HG03139 (cell line): ENCODE data around the gene SYT8.
A peak's percentile ranks its signal among the peaks of the same experiment; 100 is the strongest.

Experiments
- ATAC-seq: cut with Tn5 transposase; IDR thresholded peaks from one replicate; pipeline ENCODE4 v1.9.1; 2021; ENCODE audit not compliant: unreplicated experiment

The SYT8 gene

DNA sequence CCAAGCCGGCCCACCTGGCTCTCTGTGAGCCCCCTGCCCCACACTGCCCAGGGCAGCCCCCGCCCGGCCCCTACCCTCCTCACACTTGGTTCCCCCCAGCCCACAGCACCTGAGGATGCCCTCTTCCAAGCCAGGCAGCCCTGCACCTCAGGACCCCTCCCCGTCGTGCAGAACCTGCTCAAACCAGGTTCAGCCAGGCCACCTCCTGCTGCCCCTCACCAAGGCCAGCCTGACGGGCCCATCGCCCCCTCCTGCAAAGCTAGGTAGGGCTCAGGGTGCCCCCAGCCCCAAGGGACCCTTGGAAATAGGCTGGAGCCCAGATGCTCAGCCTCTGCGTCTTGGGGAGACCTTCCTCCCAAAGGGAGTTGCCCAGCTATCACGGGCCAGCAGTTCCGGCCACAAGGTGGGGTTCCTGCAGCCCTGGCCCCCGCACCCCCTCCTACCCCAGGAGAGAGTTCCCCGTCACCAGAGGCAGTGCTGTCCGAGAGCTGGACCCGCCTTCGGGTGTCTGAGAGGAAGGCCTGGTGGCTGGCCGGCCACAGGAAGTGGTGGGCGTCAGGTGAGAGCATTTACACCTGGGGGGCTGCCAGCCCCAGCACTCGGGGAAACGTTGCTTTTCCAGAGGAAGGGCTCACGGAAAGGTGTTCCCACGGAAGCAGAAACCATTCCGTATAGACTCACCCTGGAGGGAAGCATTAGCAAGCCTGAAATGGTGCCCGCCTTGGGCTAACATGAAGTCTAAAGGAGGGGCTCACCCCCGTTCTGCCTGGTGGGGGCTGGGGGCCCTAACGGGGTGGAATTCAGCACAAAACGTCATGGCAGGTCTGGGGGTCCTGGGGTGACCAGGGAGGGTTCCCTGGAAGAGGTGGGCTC is 3.2 kb upstream of the SYT8 start:
- no peak for ATAC-seq

DNA sequence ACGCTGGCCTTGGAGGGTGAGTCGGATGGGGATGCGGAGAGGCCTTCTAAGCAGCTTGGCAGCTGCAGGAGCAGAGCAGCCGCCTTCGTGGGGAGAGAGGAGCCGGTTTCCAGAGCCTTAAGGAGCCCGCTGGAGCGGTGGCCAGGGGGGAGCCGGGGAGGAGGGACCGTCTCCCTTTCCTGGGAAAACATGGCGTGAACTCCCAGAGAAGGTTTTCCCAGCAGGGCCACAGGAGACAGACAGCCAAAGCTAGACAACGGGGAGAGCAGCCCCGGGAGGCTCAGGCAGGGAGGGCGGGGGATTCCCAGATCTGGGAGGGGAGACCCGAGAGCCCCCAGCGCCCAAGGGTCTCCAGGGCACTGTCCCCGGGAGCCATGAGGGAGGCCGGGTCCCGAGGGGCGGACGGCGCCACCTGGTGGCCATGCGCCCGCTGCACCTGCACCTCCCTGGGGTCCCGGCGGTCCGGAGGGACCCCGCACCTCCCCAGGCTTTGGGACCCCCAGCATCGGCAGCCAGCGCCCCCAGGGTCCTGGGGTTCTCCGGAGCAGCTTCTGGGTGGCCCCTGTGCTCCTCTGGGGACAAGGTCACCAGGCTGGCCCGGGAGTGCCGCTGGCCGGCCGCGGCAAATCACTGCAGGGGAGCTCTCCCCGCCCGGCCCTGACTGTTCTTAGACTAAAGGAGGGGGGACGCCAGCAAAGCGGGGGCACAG is 2.4 kb upstream of the SYT8 start:
- no peak for ATAC-seq

DNA sequence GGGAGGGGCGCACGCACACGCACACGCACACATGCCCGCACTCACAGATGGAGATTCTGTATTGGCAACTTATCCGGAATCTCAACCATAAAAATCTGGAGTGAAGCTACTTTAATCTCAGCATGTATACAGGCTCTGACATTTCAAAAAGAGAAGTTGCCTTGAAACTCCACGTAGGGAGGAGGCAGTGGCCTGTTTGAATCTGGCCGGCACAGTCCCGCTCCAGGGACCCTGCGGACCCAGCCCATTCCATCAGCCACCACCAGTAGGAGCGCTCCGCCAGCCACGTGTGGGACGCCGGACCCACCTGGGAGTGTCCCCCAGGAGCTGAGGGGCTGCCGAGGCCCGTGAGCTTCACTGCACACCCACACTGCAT is 1.9 kb upstream of the SYT8 start:
- no peak for ATAC-seq

DNA sequence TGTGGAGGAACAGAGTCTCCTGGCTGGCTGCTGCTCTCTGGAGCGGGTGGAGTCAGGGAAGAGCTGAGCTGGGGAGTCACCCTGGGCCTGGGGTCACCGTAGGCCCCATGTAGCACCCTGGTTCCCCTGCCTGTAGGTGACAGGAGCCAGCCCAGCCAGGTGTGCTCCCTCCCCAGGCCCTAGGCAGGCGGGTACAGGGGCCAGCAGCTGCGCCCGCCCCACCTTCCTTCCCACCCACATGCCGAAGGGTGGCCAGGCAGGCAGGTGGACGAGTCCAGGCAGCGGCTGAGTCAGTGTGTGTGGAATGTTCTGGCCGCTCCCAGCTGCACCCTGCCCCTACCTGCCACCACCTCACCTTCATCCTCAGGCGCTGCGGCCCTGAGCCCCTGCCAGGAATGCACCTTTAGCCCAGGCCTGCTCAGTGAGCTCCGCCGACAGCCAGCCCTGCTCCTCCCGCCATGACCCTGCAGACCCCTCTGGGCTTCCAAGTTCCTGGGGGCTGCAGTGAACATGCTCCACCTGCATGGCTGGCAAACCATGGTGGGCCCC is 654 bp upstream of the SYT8 start:
- ATAC-seq = no peak

DNA sequence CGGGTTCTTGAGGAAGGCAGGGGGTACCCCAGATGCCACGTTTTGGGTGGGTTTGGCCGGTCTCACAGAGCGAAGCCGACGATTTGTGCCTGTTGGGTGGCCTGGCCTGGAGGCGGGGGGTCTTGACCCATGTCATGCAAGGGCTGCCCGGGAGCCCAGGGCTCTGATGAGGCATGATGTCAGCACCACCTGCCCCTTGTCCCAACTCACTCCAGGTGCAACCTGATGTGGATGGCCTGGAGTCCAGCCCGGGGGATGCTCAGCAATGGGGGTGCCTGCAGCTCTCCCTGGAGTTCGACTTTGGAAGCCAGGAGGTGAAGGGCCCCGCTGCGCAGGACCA is 851 bp downstream of the SYT8 start:
- no peak for ATAC-seq

DNA sequence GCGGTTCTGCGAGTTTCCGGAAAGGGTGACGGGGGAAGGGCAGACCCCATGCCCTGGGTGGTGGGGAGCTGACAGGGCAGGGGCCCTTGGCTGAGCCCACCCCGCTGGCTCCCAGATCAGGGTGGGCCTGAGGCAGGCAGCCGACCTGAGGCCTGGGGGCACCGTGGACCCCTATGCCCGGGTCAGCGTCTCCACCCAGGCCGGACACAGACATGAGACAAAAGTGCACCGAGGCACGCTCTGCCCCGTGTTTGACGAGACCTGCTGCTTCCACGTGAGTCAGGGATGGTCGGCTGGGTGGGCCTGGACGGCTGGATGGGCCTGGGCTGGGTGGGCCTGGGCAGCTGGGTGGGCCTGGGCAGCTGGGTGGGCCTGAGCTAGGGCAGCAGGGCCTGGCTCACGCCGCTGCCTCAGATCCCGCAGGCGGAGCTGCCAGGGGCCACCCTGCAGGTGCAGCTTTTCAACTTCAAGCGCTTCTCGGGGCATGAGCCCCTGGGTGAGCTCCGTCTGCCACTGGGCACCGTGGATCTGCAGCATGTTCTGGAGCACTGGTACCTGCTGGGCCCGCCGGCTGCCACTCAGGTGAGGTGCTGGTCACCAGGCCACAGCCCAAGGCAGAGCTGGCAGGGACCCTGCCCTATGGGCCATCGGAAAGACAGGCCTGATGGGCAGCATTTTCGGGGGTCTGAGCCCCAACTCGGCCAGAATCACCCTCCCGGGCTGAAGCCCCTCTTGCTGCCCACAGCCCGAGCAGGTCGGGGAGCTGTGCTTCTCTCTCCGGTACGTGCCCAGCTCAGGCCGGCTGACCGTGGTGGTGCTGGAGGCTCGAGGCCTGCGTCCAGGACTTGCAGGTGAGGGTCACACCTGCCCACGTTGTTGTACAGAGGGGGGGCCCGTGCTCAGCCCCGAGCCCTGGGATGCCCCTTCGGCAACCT is 1.5 kb downstream of the SYT8 start:
- no peak for ATAC-seq

DNA sequence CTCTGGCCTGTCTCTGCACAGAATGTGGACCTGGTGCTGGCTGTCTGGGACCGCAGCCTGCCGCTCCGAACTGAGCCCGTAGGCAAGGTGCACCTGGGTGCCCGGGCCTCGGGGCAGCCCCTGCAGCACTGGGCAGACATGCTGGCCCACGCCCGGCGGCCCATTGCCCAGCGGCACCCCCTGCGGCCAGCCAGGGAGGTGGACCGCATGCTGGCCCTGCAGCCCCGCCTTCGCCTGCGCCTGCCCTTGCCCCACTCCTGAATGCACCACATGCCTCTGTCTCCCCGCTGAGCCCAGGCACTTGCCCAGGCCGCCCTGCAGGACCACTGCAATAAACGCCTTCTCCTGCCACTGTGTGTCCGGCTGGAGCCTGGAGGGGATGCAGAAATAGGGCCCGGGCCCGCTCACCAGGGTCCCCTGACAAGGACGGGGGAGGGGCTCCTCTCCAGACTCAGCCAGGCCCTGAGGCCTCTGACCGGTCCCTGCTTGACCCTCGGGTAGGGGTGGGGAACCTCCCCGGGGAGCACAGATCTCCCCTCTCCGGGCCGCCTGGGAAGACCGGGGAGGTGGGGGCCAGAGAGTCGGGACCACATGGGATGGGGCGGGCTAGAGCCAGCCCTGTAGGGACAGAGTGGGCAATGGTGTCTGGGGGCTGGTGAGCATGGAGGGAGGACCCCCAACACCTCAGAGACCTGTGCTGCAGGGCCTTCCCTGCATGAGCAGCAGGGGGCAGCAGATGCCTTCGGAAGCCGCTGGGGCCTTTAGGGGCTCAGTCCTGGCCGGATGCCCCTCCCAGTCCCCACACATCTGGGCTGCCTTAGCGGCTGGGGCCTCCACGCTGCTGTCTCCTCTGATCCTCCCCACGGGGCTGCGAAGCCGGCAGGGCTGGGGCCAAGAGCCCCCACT is 2.6 kb downstream of the SYT8 start:
- peak; percentile 50 for ATAC-seq

DNA sequence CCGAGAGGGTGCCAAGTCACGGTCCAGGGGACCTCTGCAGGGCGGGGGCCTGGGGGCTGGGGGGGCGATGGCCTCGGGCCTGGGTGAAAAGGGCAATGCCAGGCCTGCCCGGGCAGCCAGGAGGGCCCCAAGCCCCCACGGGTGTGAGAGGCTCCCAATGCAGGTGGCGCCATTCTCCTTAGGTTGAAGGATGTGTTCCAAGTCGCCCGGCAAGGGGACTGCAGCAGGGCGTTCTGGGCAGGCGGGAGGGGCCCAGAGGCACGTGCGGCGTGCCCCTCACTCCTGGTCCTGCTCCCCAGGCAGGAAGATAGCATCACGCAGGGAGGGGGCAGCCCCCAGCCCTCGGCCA is 3.3 kb downstream of the SYT8 start:
- ATAC-seq = no peak

GRCh38 chr11:1838426-1839144 is 3.8 kb downstream of the SYT8 start, which contains the start of gene TNNI2:
TSS of gene TNNI2 (plus strand) at chr11:1838981. CDS start at chr11:1839697, 716 bp downstream.
- no peak for ATAC-seq

GRCh38 chr11:1839204-1839923 is 4.6 kb downstream of the SYT8 start:
- ATAC-seq = no peak

- ATAC-seq = no peak
These were observed 5.4 kb downstream of the SYT8 start for GRCh38 chr11:1839924-1840779.

DNA sequence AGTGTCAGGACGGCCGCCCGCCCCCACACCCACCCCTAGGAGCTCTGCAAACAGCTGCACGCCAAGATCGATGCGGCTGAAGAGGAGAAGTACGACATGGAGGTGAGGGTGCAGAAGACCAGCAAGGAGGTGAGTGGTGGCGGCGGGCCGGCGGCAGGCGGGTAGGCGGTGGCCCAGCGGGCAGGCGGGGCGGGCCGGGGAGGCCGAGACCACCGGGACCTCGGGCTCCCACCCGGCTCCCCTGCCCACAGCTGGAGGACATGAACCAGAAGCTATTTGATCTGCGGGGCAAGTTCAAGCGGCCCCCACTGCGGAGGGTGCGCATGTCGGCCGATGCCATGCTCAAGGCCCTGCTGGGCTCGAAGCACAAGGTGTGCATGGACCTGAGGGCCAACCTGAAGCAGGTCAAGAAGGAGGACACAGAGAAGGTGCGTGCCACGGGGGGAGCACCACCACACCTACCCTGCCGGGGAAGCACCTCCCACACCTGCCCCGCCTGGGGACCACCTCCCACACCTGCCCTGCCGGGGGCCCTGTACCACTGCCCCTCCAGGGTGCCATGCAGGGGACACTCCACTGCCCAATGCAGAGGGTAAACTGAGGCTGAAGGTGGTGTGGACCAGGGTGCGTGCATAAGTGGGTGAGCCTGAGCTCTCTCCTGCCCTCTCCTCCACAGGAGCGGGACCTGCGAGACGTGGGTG is 6.1 kb downstream of the SYT8 start:
- ATAC-seq = no peak

DNA sequence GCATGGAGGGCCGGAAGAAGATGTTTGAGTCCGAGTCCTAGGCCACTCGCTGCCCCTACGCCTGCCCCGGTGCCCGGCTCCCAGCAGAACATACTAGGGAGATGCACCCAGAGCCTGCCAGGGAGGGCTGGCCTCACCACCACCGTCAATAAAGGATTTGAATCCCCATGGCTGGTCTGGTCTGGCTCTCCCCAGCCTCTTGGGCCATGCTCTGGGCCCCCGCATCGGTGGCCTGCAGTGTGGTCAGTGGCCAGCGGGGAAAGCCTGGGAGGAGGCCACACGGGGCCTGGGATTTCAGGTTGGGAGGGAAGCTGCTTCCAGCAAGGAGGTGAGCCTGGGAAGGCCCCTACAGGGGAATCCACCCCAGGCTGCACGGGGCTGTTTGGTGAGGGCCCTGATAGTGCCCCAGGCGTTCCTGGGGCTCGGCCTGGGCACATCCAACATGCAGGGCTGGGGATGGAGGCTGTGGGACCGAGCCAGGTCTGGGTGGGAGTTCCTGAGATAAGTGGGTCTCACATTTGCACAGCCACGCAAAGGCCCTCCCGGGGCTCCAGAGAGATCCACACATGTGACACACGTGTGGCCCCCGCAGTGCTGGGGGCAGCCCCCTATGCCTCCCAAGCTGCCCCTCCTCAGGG is 6.8 kb downstream of the SYT8 start:
- ATAC-seq = no peak

GRCh38 chr11:1842149-1843097 is 7.6 kb downstream of the SYT8 start:
- ATAC-seq = no peak

- ATAC-seq = no peak
These were observed 8.3 kb downstream of the SYT8 start for GRCh38 chr11:1843098-1843473.

DNA sequence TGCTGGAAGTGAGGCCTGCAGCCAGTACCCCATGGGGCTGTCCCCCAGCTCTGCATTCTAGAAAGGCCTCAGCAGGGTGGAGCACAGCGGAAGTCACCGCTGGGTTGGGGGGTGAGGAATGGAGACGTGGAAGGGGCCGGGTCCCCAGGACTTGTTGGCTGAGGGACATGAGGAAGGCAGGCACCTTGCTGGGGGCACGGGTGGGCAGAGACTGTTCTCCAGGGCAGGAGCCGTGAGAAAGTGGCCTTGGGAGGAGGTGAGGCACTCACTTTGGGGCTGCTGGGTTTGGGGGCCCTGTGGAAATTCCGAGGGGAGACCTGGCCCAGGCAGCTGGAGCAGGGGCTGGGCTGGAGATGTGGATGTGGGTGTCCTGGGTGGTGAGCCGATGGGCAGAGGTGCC is 9.0 kb downstream of the SYT8 start:
- ATAC-seq = no peak
